Stimulated activated naive CD8-positive, alpha-beta T cell treated with anti-CD3 and anti-CD28 coated beads, Interleukin-15, Interleukin-2, amounts not matched to agents 100 ng/mL and 50 ng/mL, for 24 hours (primary cell): Measurements from ENCODE around the gene OVOL1.

Source experiments
- H3K27ac Mint-ChIP-seq: one replicate; pipeline ENCODE4 v1.8.0; 2021; ENCODE audit warnings: mild to moderate bottlenecking, mixed read lengths
- H3K27me3 Mint-ChIP-seq: one replicate; pipeline ENCODE4 v1.8.0; 2021; ENCODE audit warnings: mixed read lengths
- H3K36me3 Mint-ChIP-seq: one replicate; pipeline ENCODE4 v1.8.0; 2021; ENCODE audit warnings: low read depth, mixed read lengths
- H3K4me1 Mint-ChIP-seq: one replicate; pipeline ENCODE4 v1.8.0; 2021; ENCODE audit warnings: low read depth, mixed read lengths
- H3K4me3 Mint-ChIP-seq: one replicate; pipeline ENCODE4 v1.8.0; 2021; ENCODE audit warnings: mild to moderate bottlenecking, mixed read lengths
- H3K9me3 Mint-ChIP-seq: one replicate; pipeline ENCODE4 v1.8.0; 2021; ENCODE audit warnings: mixed read lengths

The OVOL1 gene

DNA sequence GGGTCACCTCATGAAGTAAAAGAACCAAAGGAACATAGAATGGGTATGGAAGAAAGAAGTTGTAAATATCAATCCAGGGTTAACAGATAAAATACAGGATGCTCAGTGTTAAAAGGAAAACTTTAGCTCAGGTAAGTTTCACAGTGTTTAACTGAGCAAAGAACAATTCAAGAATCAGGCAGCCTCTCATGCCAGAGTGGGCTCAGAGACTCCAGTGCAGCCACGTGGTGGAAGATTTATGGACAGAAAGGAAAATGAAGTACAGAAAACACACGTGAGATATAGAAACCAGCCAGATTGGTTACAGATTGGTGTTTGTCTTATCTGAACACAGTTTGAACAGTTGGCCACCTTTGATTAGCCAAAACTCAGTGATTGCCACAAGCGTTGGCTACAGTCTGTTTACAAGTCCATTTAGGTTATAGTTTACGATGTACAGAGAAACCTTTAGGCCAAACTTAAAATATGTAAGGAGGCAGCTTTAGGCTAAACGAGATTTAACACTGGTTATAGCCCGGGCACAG lies 15.2 kb upstream of the OVOL1 start:
- H3K27ac Mint-ChIP-seq = no peak overlapping the region
- H3K36me3 Mint-ChIP-seq = peaks cover 5% of the 10 kb centered on the region
- no peaks in the 10 kb centered on the region for H3K9me3 Mint-ChIP-seq
- no peak overlapping the region for H3K4me3 Mint-ChIP-seq
- H3K27me3 Mint-ChIP-seq = no peaks in the 10 kb centered on the region
- peaks cover 21% of the 10 kb centered on the region for H3K4me1 Mint-ChIP-seq

DNA sequence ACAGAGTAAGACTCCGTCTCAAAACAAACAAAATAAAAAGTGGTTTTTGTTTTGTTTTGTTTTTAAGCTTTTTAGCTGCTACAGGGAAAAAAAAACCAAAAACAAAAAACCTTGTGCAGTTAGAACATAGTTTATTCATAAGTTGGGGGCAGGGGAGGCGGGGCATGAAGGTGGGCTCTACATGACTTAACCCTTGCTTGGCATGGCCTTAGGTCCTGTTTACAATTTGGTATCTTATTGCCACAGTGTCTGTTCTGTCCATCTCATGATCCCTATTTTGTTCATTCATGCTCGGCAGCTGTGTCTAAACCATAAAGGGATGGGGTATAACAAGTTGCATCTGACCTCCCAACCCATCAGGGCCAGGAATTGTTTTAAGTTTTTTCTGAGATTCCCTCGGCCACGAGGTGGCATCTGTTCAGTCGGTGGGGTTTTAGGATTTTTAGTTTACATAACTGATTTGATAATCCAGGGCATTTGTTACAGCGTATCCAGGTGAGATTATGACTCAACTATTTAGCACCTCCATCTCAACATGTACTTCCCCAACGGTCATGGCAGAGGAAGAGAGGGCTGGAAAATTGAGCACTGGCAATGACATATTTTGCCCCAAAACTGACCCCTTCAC lies 13.0 kb upstream of the OVOL1 start:
- Mint-ChIP-seq H3K36me3 (peaks cover 14% of the 10 kb centered on the region), H3K27ac (no peak overlapping the region), H3K27me3 (no peaks in the 10 kb centered on the region), H3K9me3 (no peaks in the 10 kb centered on the region), H3K4me3 (no peak overlapping the region), H3K4me1 (peaks cover 30% of the 10 kb centered on the region)

DNA sequence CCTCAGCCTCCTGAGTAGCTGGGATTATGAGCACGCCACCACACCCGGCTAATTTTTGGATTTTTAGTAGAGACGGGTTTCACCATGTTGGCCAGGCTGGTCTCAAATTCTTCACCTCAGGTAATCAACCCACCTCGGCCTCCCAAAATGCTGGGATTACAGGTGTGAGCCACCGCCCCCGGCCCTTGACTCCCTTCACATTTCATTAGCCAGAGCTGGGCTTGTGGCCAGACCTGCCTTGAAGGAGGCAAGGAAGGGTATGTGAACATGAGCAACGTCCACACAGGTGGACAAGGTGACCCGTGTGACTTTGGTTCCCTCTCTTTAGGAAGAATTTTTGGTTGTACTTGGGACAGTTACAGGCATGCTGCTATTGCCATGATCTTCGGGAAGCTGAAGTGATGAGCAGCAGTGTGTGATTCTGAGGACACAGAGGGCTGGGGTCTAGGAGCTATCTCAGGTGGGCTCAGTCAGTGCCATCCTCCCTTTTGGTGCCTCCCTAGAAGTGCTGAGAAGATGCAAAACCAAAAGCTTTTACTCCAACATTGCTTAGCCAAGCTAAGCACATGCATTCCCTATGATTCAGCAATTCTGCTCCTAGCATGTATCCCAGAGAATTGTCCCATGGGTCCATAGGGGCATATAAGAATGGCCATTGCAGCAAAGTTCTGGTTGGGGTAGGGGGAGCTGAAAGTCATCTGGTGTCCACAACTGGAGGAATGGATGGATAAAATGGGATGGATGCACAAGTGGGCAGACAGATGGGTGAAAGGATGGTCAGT lies 12.1 kb upstream of the OVOL1 start:
- peaks cover 14% of the 10 kb centered on the region for H3K36me3 Mint-ChIP-seq
- no peaks in the 10 kb centered on the region for H3K9me3 Mint-ChIP-seq
- H3K27ac Mint-ChIP-seq = no peak overlapping the region
- no peak overlapping the region for H3K4me3 Mint-ChIP-seq
- peaks cover 29% of the 10 kb centered on the region for H3K4me1 Mint-ChIP-seq
- H3K27me3 Mint-ChIP-seq = no peaks in the 10 kb centered on the region

DNA sequence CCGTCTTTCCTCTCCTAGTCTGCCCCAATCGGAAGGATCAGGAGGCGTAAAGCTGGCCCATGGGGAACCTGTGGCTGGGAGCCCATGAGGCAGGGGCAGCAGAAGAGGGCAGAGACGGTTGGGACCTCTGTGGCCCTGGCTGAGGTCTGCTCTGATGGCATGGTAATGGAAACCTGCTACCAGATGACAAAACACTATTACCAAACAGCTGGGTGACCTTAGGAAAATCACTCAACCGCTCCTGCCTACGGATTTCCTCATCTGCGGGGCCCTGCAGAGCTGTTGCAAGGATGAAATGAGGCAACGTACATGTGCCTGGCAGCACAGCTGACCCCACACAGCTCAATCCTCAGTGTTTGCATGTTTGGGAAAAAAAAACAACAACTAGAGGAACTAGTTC lies 10.7 kb upstream of the OVOL1 start:
- H3K27me3 Mint-ChIP-seq = no peaks in the 10 kb centered on the region
- H3K4me3 Mint-ChIP-seq = peak overlapping the region; percentile 26
- H3K4me1 Mint-ChIP-seq = peaks cover 28% of the 10 kb centered on the region
- H3K9me3 Mint-ChIP-seq = no peaks in the 10 kb centered on the region
- peaks cover 14% of the 10 kb centered on the region for H3K36me3 Mint-ChIP-seq
- peak overlapping the region; percentile 83 for H3K27ac Mint-ChIP-seq

DNA sequence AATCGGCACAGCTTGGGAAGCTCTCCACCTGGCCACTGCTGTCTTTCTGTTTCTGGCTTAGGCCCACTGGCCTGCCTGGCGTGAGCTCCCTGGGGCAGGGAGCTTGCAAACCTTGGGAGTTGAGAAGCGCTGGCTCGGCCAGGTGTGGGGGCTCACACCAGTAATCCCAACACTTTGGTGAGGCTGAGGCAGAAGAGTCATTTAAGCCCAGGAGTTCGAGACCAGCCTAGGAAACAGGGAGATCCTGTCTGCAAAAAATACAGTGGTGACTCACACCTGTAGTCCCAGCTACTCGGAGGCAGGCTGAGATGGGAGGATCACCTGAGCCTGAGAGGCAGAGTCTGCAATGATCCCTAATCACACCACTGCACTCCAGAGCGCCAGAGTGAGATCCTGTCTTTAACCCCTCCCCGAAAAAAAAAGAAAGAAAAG lies 10.1 kb upstream of the OVOL1 start:
- Mint-ChIP-seq H3K9me3 (no peaks in the 10 kb centered on the region), H3K36me3 (peaks cover 14% of the 10 kb centered on the region), H3K27ac (peak overlapping the region; percentile 83), H3K27me3 (no peaks in the 10 kb centered on the region), H3K4me3 (no peak overlapping the region), H3K4me1 (peaks cover 28% of the 10 kb centered on the region)

DNA sequence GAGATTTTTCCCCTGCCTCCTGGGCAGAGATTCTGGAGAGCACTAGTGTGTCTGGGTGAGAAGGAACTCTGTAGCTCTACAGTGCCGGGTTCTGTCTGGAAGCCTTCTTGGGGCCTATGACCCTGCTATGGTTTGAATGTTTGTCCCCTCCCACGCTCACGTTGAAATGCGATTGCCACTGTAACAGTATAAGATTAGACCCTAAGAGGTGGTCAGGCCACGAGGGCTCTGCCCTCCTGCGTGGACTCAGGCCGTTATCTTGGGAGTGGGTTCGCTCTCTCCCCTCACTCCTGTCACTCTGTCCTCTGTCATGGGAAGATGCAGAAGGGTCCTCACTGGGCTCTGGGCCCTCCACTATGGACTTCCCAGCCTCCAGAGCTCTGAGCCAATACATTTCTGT lies 9.6 kb upstream of the OVOL1 start:
- H3K4me1 Mint-ChIP-seq = peaks cover 28% of the 10 kb centered on the region
- peaks cover 14% of the 10 kb centered on the region for H3K36me3 Mint-ChIP-seq
- H3K4me3 Mint-ChIP-seq = no peak overlapping the region
- H3K27ac Mint-ChIP-seq = peak overlapping the region; percentile 63
- H3K27me3 Mint-ChIP-seq = no peaks in the 10 kb centered on the region
- no peaks in the 10 kb centered on the region for H3K9me3 Mint-ChIP-seq

DNA sequence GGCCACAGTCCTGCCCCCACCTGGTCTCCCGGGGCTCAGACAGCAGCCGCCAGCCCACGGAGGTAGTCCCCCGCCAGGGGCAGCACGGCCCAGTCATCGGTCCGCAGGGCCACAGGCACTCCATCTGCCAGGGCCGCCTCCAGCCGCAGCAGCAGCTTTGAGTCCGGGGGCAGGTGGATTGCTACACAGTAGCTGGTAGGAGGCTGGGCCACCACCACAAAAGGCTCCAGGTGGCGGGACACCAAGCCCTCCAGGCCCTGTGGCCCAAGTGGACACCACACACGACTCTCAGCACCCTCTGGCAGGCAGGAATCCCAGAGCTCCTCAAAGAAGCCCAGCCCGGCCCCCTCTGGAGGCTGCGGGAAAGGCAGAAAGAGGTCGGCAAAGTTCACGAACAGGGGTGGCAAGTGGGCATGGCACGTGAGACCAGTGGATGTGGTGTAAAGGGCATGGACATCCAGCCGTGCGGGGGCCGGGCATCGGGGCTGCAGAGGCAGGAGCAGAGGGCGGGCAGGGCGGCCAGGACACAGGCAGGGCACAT lies 9.0 kb upstream of the OVOL1 start:
- H3K4me3 Mint-ChIP-seq = no peak overlapping the region
- peaks cover 14% of the 10 kb centered on the region for H3K36me3 Mint-ChIP-seq
- no peak overlapping the region for H3K27ac Mint-ChIP-seq
- peaks cover 2% of the 10 kb centered on the region for H3K27me3 Mint-ChIP-seq
- no peaks in the 10 kb centered on the region for H3K9me3 Mint-ChIP-seq
- peaks cover 29% of the 10 kb centered on the region for H3K4me1 Mint-ChIP-seq

DNA sequence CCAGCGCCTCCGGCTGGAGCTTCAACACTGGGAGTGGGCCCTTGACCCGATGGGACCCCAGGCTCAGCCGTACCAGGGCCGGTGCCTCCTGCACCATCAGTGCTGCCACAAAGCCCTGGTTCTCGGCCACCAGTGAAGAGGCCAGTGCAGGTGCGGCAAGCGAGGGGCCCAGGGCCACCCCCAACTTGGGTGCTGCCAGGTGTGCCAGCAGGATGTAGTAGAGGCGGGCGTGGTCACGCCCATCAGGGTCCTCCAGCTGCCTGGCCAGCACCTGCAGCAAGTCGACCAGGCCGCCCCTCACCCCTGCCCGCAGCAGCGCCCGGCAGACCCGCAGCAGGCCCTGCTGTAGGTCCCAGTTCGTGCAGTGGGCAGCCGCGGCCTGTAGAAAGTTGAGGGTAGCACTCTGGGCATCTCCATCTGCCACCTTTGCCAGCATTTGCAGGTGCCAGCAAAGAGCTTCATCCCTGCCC lies 8.4 kb upstream of the OVOL1 start:
- H3K27me3 Mint-ChIP-seq = peaks cover 6% of the 10 kb centered on the region
- H3K4me1 Mint-ChIP-seq = peaks cover 33% of the 10 kb centered on the region
- peaks cover 14% of the 10 kb centered on the region for H3K36me3 Mint-ChIP-seq
- H3K27ac Mint-ChIP-seq = no peak overlapping the region
- peak overlapping the region; percentile 65 for H3K4me3 Mint-ChIP-seq
- no peaks in the 10 kb centered on the region for H3K9me3 Mint-ChIP-seq

DNA sequence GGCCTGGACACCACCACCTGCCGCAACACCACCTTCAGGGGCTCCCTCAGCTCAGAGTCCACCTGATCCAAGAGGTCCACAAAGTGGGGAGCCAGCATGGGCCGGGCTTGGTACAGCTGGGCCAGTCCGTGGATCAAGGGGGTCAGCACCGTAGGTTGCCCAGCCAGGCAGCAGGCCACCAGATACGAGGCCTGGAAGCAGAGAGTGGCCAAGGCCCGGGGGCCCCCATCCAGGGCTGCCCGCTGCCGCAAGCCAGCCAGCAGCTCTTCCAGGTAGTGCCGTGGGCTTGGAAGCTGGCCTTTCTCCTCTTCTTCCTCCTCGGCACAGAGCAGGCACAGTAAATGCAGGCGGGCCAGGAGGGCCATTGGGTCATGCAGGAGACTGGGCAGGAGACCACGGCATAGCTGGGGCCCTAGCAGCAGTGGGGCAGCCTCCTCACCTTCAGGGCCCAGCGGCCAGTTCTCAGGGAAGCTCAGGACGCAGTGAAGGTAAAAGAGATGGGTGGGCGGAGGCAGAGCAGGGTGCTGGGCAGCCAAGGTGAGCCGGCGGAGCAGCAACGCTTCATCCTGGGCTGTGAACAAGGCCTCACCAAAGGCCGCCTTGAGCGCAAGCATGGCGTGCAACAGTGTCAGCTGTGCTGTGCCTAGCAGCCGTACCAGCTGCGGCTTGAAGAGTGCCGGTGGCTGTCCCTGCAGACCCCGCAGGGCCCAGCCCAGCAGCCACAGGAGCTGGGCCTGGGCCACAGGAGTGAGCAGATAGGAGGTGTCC lies 7.8 kb upstream of the OVOL1 start:
- Mint-ChIP-seq H3K9me3 (no peaks in the 10 kb centered on the region), H3K27me3 (peaks cover 10% of the 10 kb centered on the region), H3K4me1 (peaks cover 30% of the 10 kb centered on the region), H3K4me3 (peak overlapping the region; percentile 65), H3K27ac (no peak overlapping the region), H3K36me3 (peaks cover 14% of the 10 kb centered on the region)

DNA sequence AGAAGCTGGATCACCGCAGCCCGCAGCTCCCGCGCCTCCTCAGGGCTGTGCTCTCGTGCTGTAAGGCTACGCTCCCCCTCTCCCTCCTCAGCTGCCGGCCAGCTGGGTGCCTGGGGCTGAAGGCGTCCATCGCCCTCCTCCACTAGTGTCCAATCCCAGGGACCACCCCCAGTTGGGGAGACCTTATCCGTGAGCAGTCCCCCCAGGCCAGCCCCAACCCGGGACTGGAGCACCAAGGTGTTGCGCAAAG lies 7.3 kb upstream of the OVOL1 start:
- Mint-ChIP-seq H3K4me1 (peaks cover 29% of the 10 kb centered on the region), H3K4me3 (peak overlapping the region; percentile 87), H3K9me3 (no peaks in the 10 kb centered on the region), H3K27ac (no peak overlapping the region), H3K27me3 (peaks cover 14% of the 10 kb centered on the region), H3K36me3 (peaks cover 14% of the 10 kb centered on the region)

DNA sequence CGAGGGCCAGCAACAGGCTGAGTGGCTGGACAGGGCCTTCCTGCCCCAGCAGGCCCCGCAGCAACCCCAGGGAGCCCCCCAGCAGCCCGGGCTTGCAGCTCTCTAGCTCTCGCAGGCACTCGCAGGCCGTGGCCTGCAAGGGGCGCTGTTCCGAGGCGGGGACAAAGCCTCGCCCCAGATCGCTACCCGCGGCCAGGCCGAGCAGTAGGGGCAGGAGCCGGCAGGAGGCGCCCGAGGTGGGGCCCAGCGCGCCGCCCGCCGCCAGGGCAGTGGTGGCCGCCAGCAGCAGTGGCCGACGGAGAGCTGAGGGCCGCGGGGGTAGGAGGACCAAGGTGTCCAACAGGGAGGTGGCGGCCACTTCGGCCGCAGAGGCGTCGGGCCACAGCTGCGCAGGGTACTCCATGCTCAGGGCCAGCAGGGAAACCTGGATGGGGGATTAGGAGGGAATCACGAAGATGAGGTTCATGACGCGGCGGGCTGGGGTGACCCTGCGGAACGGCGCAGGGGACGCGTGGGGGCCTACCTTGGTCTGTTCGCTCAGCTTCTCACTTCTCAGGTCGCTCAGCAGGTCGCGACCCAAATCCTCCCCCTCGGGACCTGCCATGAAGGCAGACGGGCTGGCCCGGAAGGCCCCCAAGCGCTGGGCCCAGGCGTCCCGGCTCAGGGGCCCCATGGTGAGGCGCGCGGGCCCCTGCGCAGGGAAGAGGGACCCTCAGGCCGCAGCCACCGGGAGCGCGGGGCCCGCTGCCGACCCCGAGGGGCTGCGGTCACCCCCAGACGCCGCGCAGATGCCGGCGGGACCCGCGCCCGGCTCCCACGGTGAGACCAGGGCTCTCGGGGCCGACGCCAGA lies 6.7 kb upstream of the OVOL1 start:
- peak overlapping the region; percentile 87 for H3K4me3 Mint-ChIP-seq
- peaks cover 14% of the 10 kb centered on the region for H3K36me3 Mint-ChIP-seq
- H3K9me3 Mint-ChIP-seq = no peaks in the 10 kb centered on the region
- peaks cover 31% of the 10 kb centered on the region for H3K4me1 Mint-ChIP-seq
- H3K27me3 Mint-ChIP-seq = peaks cover 17% of the 10 kb centered on the region
- peak overlapping the region; percentile 79 for H3K27ac Mint-ChIP-seq

DNA sequence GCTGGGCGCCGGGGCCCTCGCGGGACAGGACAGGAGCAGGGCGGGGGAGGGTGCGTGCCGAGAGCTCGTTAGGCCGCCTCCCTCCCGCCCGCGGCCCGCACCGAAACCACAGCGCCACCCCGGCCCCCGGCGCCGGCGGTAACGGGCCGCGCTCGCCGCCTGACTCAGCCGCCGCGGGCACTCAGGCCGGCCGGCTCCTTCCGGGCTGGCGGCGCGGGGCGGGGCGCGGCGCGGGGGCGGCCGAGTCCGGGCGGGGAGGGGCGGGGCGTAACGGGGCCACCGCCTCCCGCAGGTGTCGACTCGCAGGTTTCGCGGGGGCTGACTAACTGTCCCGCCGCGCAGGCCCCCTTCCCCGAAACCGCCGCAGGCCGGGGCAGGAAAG lies 6.1 kb upstream of the OVOL1 start, which contains the start of gene AP5B1:
TSS of gene AP5B1 (minus strand) at position 207 of the 382 bp plus-strand sequence. CDS start 385 bp downstream, outside the sequence.
- Mint-ChIP-seq H3K27ac (peak within 1 kb of the TSS; percentile 79), H3K27me3 (peaks cover 23% of the 10 kb centered on the region), H3K36me3 (peaks cover 14% of the 10 kb centered on the region), H3K9me3 (no peaks in the 10 kb centered on the region), H3K4me3 (peak within 1 kb of the TSS; percentile 87), H3K4me1 (peaks cover 34% of the 10 kb centered on the region)

DNA sequence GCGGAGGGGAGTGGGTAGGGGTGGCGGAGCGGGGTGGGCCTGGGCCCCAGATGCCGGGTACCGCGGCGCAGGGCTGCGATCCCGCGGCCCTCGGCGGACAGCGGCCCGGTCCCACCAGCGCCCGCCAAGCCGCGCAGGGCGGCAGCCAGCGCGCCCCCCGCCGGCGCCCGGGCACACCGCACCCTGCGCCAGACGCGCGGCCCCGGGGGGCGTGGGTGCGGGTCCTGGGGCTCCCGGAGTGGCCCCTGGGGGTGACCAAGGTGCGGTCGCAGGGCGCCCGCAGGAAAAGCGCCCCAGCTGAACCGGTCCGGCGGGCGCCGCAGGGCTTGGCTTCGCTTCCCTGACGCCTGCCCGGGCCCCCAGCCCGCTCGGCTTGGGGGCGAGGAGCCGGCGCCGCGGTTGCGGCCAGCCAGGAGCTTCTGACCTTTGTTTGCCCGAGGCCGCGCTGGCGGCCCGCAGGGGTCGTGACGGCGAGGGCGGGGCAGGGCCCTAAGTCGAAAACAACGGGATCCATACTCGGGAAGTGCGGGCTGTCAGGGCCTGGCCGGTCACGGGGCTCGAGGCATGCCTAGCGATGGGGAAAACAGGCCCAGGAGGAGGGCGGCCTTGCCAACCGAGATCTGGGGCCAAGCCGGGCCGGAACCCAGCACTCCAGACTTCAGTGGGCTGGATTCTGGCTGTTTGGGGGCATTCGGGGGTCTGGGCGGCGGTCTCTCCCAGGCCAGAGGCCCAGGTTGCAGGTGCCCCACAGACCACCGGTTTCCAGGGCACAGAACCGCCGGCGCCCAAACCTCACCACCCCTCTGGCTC lies 5.5 kb upstream of the OVOL1 start:
- no peak overlapping the region for H3K27ac Mint-ChIP-seq
- H3K36me3 Mint-ChIP-seq = peaks cover 12% of the 10 kb centered on the region
- H3K27me3 Mint-ChIP-seq = peaks cover 26% of the 10 kb centered on the region
- H3K4me1 Mint-ChIP-seq = peaks cover 31% of the 10 kb centered on the region
- H3K4me3 Mint-ChIP-seq = peak overlapping the region; percentile 30
- H3K9me3 Mint-ChIP-seq = no peaks in the 10 kb centered on the region
